Activated CD8-positive, alpha-beta memory T cell treated with anti-CD3 and anti-CD28 coated beads for 4 hours (primary cell): ENCODE results near the gene PAPOLA.

Experiments used
- DNase-seq, 2 donors: peaks; one replicate each; pipeline ENCODE4 v3.0.0-alpha.2; 2020; ENCODE audit warnings: low read depth in 2 of 2

PAPOLA gene

DNA sequence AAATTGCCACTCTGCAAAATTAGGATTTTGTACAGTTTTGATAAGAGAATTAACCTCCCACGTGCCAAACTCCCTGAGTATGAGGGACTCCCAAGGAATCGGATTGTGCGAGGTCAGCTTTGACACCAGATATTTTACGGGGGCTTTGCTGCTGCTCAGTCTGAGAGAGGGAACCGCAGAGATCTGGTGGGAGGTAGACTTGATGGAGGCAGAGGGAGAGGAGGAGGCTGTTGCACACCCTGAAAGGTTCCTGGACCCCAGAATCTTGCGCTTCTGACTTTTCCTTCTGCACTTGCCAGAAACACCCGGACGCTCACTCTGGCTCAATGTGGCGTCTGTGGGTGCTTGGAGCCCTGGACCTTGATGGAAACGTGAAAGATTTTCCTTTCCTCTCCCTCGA, 83.9 kb downstream of the PAPOLA start:
- DNase-seq, result no peak

DNA sequence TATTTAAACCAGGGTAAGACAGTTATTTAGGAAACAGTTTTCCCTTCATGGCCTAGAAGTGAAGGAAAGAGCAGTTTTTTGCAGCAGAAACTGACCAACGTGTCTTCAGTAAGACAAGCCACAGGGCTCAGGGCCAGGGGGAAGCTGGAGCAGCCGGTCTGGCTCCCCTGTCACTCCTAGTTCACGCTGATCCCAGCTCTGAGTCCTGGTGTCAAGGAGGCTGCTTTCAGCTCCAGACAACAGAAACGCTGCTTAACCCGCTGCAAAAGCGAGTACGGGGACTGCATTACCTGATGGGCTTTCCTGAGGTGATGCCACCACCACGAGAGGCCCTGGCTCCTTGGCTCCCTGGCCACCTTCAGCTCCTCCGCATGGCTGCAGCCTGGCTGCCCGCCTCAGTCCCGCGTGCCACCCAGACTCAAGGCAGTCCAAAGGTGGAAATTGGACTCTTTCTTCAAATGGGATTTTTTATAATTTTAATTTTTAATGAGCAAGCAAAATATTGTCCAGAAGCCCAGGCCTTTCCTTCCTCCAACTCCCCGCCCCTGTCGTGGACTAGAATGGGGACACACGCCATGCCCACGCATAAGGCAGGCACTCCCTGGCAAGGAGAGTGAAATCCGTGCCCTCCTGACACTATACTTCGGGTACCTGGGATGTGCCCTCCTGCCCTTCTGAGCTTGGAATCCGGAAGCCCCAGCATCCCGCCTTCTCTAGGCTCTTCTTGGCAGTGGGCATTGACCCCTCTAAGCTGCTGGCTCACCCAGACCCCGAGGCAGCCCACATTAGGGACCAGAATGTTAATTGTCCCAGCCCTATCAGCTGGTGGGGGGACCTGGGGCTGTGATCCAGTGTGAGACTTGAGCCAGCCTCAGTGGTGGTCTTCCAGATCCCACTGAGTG, 85.0 kb downstream of the PAPOLA start:
- DNase-seq, result no peak

DNA sequence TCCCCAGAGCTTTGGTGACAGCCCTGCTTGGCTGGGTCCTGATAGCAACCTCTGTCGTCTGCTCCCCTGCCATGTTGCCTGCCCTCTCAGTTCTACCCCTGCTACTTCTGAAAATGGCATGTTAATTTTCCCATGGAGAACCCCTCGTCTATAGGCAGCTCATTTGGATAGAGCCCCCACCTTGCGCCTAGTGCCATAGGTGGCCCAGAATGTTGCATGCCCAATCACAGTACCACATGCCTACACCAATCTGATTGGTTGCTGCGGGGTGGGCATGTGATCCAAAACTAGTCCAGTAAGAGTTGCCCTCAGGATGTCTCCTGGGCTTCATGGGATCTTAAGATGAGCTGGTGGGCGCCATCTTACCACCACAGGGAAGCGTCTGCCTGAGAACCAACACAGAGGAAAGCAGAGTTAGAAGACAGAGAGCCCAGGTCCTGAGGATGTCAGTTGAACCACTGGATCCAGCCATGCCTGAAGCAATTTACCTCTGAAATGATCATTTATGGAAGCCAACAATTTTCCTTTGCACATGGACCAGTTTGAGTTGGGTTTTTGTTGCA, 85.7 kb downstream of the PAPOLA start:
- DNase-seq, result no peak

DNA sequence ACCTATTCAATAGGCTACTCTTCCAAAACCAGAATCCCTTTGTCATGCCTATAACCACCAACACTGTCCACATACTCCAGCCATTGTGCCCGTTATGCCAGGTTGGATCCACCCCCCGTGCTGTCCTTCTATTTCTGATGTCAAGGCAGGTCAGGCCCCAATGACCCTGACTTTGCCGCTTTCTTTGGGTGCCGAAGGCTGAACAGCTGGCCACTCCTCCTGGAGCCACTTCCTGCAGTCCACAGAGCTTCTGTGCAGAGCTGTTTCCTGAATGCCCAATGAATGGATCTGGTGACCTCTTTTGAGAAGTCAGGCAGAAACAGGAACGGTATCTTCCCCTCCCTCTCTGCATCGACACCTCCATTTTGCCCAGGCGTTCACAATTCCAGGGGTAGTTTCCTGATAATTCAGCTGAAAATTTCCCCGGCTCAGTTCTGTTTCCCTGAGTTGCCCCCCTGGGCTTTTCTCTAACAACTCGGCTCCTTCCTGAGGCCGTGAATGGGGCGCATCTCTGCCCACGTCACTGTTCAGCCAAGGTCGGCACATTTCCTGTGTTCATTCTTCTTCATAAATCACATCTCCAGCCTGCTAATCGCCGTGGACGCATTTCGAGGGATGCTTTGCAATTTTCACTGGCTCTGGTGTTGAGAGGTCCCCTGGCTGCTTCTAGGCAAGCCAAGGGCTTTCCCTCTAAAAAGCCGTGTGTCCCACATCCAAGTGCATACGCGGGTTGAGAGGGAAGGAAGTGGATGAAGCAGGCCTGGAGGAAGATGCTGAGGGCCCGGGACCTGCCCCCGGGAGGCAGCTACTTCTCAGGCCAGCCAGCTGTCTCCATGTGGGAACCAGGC, 86.5 kb downstream of the PAPOLA start:
- no peak for DNase-seq

DNA sequence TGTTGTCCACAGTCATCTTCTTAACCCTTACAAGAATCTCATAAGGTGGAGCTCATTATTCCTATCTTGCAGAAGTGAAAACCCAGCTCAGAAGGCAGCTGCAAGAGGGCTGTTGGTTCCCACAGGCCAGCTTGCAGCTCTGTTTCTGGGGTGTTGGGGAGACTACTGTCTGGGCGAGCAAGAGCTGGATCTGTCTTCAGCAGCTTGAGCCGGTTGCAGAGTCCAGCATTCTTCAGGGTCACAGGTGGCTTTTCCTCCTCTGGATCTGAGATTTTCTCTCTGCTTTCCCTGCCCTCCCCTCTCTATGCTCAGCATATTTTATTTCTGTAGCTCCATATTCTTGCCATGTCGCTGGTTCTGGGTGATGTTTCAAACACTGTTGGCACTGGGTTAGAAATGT, 87.4 kb downstream of the PAPOLA start:
- no peak for DNase-seq

DNA sequence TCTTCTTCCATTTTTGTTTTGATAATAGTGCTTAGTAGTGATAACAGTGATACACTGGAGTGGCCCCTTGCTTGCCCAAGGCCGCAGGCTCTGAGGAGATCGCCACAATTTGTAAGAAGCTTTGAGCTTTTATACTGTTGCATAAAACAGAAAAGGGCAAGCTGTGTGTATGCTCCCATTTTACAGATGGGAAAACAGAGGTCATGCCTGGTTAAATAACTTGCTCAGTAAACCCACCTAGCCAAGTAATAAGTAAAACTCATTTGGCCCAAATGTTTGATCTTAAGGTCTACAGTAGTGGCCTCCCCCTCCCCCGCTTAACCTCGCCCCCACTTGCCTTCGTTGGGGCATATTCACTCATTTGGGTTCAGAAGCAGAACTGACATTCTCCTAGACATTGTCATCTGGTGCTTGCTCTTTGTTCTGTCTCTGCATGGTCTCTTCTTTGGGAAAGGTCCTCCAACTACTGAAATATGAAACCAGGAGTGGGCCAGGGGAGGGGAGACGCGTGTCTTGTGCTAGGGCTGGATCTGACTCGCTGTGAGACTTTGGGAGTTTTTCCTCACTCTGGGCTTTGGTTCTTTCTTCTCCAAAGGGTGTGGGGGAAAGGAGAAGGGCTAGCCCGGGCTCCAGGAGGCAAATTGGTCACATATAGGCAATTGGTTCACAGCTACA, 88.1 kb downstream of the PAPOLA start:
- DNase-seq, result no peak

DNA sequence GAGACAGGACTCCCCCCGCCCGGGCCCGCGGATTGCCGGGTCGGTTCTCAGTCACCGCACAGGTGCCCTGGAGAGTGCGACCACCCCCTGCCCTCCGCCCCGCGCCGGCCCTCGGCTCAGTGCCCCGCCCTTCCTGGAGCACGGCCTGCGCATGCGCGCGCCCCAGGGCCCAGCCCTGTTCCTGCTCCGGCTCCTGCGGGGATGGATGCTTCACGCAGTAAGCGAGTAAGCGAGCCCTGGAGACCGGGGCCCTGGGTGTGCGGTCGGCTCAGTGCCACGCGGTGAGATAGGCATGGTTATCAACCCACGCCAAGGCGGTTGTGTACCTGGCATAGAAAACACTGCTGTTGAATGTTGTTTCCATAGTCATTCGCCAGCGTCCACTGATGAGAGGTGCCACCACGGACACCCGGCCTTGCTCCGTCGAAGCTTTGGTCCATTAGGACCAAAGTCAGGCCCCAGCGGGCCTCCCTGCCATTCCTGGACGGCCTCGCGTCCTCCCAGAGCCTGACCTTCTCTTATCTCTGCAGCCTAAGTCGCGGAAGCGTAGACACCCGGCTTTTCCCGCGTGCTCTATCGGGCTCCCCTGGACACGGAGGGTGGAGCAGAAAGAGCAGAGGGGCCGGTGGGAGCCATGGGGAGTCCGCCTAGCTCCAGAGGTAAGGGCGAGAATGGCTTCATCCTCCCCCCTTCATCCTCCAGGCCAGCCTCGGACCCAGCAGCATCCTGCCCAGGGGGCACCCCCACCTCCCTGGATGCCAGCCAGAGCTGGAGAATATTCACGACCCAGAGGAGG, 90.6 kb downstream of the PAPOLA start:
- peak in 1 of 2 donors; percentile 26 for DNase-seq

DNA sequence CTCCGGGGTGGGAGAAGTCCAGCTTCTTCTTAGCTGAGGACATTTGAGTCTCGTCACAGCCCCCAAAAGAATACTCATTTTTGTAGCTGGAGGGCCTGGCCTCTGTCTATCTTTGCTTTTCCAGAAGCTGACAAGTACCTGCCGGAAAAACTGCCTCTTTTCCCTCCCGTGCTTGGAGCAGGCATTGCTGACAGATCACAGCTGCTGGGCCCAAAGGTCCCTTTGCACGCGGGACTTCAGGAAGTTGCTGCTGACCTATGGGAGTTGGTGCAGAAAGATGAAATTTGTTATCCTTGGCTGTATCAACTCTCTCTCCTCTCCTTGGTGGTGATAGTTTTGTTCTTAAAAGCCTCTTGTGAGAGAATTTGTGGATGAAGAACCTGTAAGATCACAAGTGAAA, 92.8 kb downstream of the PAPOLA start:
- DNase-seq, result no peak

DNA sequence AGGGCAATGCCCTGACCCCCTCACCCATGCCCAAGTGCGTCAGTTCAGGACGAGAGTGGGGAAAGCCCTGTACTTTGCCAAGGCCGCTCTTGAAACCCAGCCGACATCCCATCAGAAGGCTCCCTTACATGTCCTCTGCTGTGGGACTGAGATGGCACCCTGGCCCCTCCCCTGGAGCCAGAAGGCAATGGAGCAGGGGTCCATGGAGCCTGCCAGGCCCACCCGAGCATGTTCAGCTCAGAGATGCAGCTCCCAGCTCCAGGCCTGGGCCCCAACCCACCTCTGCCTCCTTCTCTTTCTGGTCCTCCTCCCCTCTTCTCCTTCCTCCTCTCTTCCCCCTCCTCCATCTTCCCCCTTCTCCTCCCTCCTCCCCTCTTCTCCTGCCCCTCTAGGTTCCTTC, 95.5 kb downstream of the PAPOLA start:
- no peak for DNase-seq

DNA sequence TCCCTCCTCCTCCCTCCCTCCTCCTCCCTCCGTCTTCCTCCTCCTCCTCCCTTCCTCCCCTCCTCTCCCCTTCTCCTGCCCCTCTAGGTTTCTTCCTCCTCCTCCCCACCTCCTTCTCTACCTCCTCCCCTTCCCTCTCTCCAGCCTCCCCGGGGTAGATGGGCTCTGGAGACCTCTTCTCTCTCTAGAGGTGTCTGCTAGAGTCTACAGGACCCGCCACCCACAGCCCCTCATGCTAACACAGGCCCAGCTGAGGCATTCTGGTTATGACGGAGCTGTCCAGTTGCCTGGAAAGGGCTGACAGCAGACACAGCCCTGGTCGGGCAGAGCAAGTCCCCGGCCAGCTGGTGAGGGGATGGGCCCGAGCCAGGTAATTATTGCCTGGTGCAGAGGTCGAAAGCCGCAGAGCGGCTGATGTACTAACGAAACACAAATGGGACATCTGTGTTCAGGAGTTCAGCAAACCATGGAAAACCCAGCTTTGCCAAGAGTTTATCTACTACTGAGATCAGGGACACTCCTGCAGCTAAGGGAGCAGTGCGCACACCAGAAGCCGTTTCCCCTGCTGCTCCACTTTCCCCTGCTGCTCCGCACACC, 96.2 kb downstream of the PAPOLA start:
- no peak for DNase-seq

DNA sequence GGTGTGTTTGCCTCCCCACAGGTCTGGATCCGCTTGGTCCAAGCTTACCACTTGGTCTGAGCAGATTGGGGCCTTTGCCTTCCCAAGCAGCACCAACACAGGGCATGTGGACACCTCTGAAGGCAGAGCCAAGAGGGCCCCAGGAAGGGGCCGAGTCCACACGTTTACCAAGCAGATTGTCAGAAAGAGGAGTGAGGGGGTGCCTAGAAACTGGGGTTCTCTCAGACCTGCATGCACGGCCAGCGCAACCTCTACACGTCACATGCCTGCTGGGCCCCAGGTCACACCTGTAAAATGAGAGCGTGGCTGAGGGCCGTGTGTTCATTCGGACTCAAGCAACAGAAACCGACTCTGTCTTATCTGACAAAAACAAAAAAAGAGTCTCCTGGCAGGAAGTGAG, 96.9 kb downstream of the PAPOLA start:
- DNase-seq, result no peak

DNA sequence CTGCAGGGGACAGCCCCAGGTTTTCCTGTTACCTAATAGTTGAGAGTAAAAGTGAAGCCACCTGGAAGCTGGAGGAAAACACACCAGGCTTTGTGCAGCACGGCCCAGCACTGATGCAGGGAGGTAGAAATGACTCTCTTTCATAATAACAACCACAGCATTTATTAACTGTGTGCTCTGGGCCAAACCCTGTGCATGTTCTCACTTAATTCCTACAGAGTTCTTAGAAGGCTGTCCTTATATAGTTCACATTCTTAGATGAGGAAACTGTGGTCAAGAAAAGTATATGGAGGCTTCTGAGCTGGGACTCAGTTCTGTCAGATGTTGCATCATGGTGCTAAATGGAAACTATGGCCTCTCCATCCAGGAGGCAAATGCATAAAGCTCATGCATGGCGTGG, 100.0 kb downstream of the PAPOLA start:
- no peak for DNase-seq

DNA sequence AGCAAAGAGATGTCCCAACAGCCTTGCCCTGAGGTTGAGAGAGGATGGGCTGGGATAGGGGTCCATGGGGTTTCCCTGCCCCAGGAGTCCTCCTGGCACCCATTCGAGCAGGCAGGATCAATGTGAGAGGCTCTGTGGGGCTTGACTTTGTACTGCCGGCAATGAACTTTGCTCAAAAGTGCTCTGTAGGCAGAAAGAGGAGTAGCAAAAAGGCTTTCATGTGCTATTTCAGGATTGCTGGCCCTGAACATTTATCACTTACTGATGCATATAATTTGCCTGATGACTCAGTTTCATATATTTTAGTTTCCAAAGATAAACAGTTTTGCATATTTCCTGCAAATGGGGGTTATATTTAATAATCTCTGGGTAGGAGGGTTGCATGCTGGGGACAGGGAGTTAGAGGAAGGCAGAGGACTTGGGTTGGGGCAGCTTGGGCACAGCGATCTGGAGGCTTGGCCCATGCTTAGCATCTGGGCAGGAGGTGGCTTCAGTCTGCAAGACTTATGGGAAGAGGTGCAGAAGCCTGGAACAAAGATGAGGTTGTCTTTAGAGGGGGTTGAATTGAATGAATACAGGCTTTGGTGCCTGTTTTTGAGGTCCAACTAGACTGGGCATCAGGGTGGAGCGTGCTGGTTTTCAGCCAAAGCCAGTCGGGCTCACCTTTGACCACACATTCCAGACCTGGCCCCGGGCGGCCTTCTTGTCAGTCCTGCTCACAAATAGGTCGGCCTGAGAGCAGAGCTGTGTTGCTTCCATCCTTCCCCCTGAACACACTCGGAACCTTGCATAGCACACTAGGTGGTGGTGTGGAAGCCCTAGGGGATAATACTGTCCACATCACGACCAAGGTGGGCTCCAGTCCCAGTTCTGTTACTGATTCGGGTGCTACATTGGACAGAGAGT, 101.4 kb downstream of the PAPOLA start:
- DNase-seq, result no peak

DNA sequence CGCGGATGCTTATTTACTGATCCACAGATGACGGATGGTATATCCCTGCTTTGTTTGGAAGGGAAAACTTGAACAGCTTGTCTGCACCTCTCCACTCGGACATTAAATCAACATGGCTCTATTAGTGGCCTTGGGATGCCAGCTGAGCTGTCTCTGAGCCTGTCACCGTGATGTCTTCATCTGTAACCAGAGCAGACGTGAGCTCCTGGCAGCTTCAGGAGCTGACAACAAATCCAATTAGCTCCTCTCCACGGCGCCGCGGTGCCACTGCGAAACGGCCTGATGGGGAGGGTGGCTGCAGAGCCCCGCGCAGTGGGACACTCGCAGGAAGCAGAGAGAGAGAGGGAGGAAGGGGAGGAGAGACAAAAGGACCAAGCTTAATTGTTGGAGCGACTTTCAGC, 112.3 kb downstream of the PAPOLA start:
- no peak for DNase-seq

DNA sequence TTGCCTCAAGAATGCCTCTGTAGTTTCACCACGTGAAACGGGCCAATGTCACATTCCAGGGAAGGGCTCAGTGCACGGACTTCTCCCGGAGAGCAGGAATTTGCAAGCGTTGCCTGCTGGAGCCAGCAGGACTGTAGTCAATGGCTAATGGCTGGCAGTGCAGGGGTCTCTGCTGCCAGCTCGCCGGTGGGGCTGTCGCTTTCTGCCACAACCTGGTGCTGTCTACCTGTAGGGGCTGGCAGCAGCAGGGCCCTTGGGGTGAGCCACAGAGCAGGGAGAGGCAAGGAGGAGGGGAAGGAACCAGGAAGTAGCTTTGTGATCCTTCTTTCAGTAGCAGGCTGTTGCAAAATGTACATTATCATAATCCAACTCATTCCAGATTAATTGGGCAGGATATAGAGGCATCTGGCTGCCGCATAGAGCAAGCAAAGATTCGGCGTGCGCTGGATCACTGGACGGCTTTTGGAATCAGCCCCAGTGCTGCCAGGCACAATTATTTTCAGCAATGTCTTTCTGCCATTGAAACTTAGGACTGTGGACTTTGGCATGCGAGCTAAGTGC, 114.1 kb downstream of the PAPOLA start:
- no peak for DNase-seq
